Measurements from ENCODE around the gene B3GNT4. TPM values are rescaled to one million over a fixed set of nuclear protein-coding genes. Genes with fewer than 3 reads are reported as not detected.

Gene B3GNT4
- total RNA-seq, 2 experiments from 2014 or later: not detected

DNA sequence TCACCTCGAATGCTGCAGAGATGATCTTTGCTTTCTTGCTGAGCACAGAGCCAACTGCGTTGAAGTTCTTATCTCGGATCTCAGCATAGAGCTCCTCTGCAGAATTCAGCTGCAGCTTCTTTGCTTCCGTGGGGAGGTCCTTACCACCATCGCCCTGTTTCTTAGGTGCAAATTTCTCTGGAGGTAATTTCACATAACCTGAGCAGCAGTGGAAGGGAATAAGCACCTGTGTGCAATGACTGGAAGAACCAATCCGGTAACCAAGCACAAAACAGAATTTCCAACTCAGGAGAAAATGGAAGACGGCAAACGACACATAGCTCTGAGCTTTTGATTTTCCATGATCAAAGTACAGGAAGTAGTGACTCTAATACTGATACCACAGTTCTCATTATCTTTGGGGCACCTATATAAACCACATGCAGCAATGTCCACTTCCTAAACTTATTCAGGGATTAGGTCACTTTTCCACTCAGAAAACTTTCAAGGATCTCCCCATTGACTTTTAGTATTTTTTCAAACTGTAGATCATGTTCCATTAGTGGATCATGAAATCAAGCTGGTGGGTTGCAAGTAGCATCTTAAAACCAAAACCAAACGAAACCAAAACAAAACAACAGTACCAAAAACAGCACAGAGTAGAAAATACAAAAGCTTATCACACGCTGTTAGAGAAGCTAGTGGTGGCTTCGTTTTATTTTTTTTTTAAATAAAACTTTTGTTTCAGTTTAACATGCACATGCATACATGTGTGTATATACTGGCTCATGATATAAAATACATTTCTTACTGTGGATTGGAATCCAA is 41.3 kb downstream of the B3GNT4 start:
- H3K4me3 ChIP-seq (ENCODE audit: low read length): peak overlapping the region; percentile 54
- POLR2A ChIA-PET: interaction anchor here (0.7 to 4.0 kb wide), 20 partner anchors 8 to 1595 kb away, joined by 3 to 123 read pairs (median 4); partner anchors contain the start of genes B3GNT4, DIABLO, KNTC1 and MPHOSPH9

DNA sequence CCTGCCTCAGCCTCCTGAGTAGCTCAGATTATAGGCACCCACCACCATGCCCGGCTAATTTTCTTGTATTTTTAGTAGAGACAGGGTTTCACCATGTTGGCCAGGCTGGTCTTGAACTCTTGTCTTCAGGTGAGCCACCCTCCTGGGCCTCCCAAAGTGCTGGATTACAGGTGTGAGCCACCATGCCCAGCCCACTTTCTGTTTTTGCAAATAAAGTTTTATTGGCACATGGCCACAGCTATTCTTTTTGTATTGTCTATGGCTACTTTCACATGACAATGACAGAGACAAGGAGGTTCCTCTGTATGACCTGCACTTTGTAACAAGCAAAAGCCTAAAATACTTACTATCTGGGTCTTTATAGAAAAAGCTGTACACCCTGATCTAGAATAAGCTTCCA is 42.0 kb downstream of the B3GNT4 start:
- peak overlapping the region; percentile 54 for H3K4me3 ChIP-seq (ENCODE audit: low read length)
- CTCF ChIA-PET: interaction anchor here (0.7 to 2.1 kb wide), 3 partner anchors 21 to 1723 kb away, joined by 3 to 8 read pairs (median 3); no protein-coding TSS in a partner anchor

More for the DNA sequence above, 41.3 kb downstream of the B3GNT4 start:
- peaks cover 29% of the 10 kb centered on the region for H3K36me3 ChIP-seq (ENCODE audit: insufficient read depth, low read length)
- no peaks in the 10 kb centered on the region for H3K27me3 Mint-ChIP-seq
- H3K4me3 Mint-ChIP-seq: peak overlapping the region; percentile 87
- peak overlapping the region; percentile 88 for H3K27ac Mint-ChIP-seq
- peak; percentile 81 for ATAC-seq (ENCODE audit: poor library complexity)
- no peaks in the 10 kb centered on the region for H3K9me3 ChIP-seq (ENCODE audit: control insufficient read depth in 1 of 2, insufficient read depth in 1 of 2, low read length in 2 of 2)
- no peaks in the 10 kb centered on the region for H3K9me3 Mint-ChIP-seq
- CTCF ChIA-PET: interaction anchor here (0.7 to 2.1 kb wide), 3 partner anchors 20 to 65 kb away, joined by 3 to 8 read pairs (median 3); no protein-coding TSS in a partner anchor
- H3K36me3 Mint-ChIP-seq (ENCODE audit: low read depth): peaks cover 63% of the 10 kb centered on the region
- H3K27ac ChIP-seq (ENCODE audit: low read depth in 1 of 2, low read length in 2 of 2): peak overlapping the region; percentile 44 to 52
- H3K27me3 ChIP-seq (ENCODE audit: control insufficient read depth in 1 of 2, insufficient read depth in 2 of 2, low read length in 2 of 2): no peaks in the 10 kb centered on the region
- peak in 6 of 14 experiments; percentile 5 to 79 (median 42) for DNase-seq
- intact Hi-C loops (cut with DNase I, micrococcal nuclease): loop anchor here in 1 of 2 experiments (2.0 kb wide), 2 partner anchors 18 to 22 kb away; partner anchors contain the start of genes DIABLO and VPS33A
- peaks cover 36% of the 10 kb centered on the region for H3K4me1 ChIP-seq (ENCODE audit: insufficient read depth, low read length)
- TF ChIP-seq, protein P1, sequence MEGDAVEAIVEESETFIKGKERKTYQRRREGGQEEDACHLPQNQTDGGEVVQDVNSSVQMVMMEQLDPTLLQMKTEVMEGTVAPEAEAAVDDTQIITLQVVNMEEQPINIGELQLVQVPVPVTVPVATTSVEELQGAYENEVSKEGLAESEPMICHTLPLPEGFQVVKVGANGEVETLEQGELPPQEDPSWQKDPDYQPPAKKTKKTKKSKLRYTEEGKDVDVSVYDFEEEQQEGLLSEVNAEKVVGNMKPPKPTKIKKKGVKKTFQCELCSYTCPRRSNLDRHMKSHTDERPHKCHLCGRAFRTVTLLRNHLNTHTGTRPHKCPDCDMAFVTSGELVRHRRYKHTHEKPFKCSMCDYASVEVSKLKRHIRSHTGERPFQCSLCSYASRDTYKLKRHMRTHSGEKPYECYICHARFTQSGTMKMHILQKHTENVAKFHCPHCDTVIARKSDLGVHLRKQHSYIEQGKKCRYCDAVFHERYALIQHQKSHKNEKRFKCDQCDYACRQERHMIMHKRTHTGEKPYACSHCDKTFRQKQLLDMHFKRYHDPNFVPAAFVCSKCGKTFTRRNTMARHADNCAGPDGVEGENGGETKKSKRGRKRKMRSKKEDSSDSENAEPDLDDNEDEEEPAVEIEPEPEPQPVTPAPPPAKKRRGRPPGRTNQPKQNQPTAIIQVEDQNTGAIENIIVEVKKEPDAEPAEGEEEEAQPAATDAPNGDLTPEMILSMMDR (IDR thresholded peaks at IDR 0.05): no peak
- H3K4me1 Mint-ChIP-seq (ENCODE audit: low read depth): peaks cover 31% of the 10 kb centered on the region

DNA sequence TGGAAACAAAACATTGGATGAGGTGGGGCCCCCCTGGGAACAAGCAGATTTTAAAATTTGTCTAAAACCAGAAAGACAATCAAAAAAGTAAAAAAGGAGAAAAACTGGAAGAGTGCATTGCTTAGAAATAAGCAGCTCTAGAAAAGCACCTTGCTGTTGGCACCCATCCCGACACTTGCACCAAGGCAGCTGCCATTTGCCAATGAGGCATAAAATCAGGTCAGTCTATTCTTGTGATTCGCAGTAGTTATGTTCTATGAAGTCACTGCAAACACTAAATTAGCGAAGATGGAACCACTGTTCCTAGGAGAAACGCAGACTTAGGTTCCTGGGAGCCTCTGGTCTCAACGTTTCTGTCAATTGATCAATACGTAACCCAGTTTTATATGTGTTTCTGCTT is 46.5 kb downstream of the B3GNT4 start:
- TF ChIP-seq, protein P1 (IDR thresholded peaks at IDR 0.05): no peak
- Mint-ChIP-seq H3K27ac (no peak overlapping the region), H3K36me3 (ENCODE audit: low read depth) (peaks cover 59% of the 10 kb centered on the region), H3K9me3 (no peaks in the 10 kb centered on the region), H3K27me3 (no peaks in the 10 kb centered on the region), H3K4me3 (no peak overlapping the region), H3K4me1 (ENCODE audit: low read depth) (peaks cover 5% of the 10 kb centered on the region)
- no peaks in the 10 kb centered on the region for H3K9me3 ChIP-seq (ENCODE audit: control insufficient read depth in 1 of 2, insufficient read depth in 1 of 2, low read length in 2 of 2)
- ATAC-seq (ENCODE audit: poor library complexity) (no peak), DNase-seq (no peak)
- no peaks in the 10 kb centered on the region for H3K27me3 ChIP-seq (ENCODE audit: control insufficient read depth in 1 of 2, insufficient read depth in 2 of 2, low read length in 2 of 2)
- CTCF ChIA-PET: interaction anchor here (0.6 kb wide), 1 partner anchor 10 kb away, joined by 3 read pairs; no protein-coding TSS in a partner anchor
- no peak overlapping the region for H3K4me3 ChIP-seq (ENCODE audit: low read length)
- peaks cover 11% of the 10 kb centered on the region for H3K4me1 ChIP-seq (ENCODE audit: insufficient read depth, low read length)
- intact Hi-C loops (cut with DNase I, micrococcal nuclease): no loop called here
- no peak overlapping the region for H3K27ac ChIP-seq (ENCODE audit: low read depth in 1 of 2, low read length in 2 of 2)
- POLR2A ChIA-PET: no interaction called here
- H3K36me3 ChIP-seq (ENCODE audit: insufficient read depth, low read length): peaks cover 41% of the 10 kb centered on the region

More for the DNA sequence above, 42.0 kb downstream of the B3GNT4 start:
- H3K4me1 Mint-ChIP-seq (ENCODE audit: low read depth): peaks cover 27% of the 10 kb centered on the region
- H3K4me1 ChIP-seq (ENCODE audit: insufficient read depth, low read length): peaks cover 36% of the 10 kb centered on the region
- DNase-seq (no peak), ATAC-seq (ENCODE audit: poor library complexity) (no peak)
- H3K36me3 Mint-ChIP-seq (ENCODE audit: low read depth): peaks cover 63% of the 10 kb centered on the region
- H3K4me3 Mint-ChIP-seq: peak overlapping the region; percentile 11
- H3K27me3 ChIP-seq (ENCODE audit: control insufficient read depth in 1 of 2, insufficient read depth in 2 of 2, low read length in 2 of 2): no peaks in the 10 kb centered on the region
- no peaks in the 10 kb centered on the region for H3K9me3 Mint-ChIP-seq
- H3K36me3 ChIP-seq (ENCODE audit: insufficient read depth, low read length): peaks cover 29% of the 10 kb centered on the region
- intact Hi-C loops (cut with DNase I, micrococcal nuclease): loop anchor here in 1 of 2 experiments (2.0 kb wide), 2 partner anchors 19 to 21 kb away; partner anchors contain the start of genes DIABLO and VPS33A
- no peaks in the 10 kb centered on the region for H3K9me3 ChIP-seq (ENCODE audit: control insufficient read depth in 1 of 2, insufficient read depth in 1 of 2, low read length in 2 of 2)
- peak overlapping the region; percentile 88 for H3K27ac Mint-ChIP-seq
- TF ChIP-seq, protein P1 (IDR thresholded peaks at IDR 0.05): no peak
- H3K27me3 Mint-ChIP-seq: no peaks in the 10 kb centered on the region
- peak overlapping the region in 1 of 2 donors; percentile 44 for H3K27ac ChIP-seq (ENCODE audit: low read depth in 1 of 2, low read length in 2 of 2)
- POLR2A ChIA-PET: interaction anchor here (1.1 to 4.0 kb wide), 10 partner anchors 9 to 987 kb away, joined by 3 to 123 read pairs (median 4); partner anchors contain the start of genes B3GNT4, DIABLO, MPHOSPH9 and MTRFR
